ENCODE results near the gene PARD3.

The PARD3 gene

GRCh38 chr10:34593374-34593890 lies 221.7 kb downstream of the PARD3 start:
- Histone ChIP-seq H3K27ac (no peak overlapping the region), H3K4me3 (no peak overlapping the region), H3K36me3 (no peaks in the 10 kb centered on the region), H3K27me3 (no peaks in the 10 kb centered on the region), H3K9me3 (no peaks in the 10 kb centered on the region), H3K4me1 (peaks cover 0 to 3% (median 0%) of the 10 kb centered on the region in 4 donors)
- TF ChIP-seq CTCF (IDR thresholded peaks at IDR 0.05), result no peak
- intact Hi-C loops (cut with DNase I; ENCODE audit: low total_unique reads), result no loop called here
- DNase-seq, result no peak

- TF ChIP-seq CTCF (IDR thresholded peaks at IDR 0.05), result no peak
- Histone ChIP-seq H3K36me3 (no peaks in the 10 kb centered on the region), H3K27ac (no peak overlapping the region), H3K9me3 (no peaks in the 10 kb centered on the region), H3K27me3 (no peaks in the 10 kb centered on the region), H3K4me1 (no peaks in the 10 kb centered on the region), H3K4me3 (no peak overlapping the region)
- intact Hi-C loops (cut with DNase I; ENCODE audit: low total_unique reads), result no loop called here
- no peak for DNase-seq
Observed at GRCh38 chr10:34590793-34591192, 224.3 kb downstream of the PARD3 start.

GRCh38 chr10:34589275-34589674 lies 225.8 kb downstream of the PARD3 start:
- no peak for TF ChIP-seq CTCF (IDR thresholded peaks at IDR 0.05)
- Histone ChIP-seq H3K4me3 (no peak overlapping the region), H3K27me3 (no peaks in the 10 kb centered on the region), H3K9me3 (no peaks in the 10 kb centered on the region), H3K36me3 (no peaks in the 10 kb centered on the region), H3K27ac (no peak overlapping the region), H3K4me1 (peaks cover 0 to 3% (median 1%) of the 10 kb centered on the region in 4 donors)
- DNase-seq, result no peak
- intact Hi-C loops (cut with DNase I; ENCODE audit: low total_unique reads), result no loop called here

GRCh38 chr10:34587680-34588019 lies 227.4 kb downstream of the PARD3 start:
- intact Hi-C loops (cut with DNase I; ENCODE audit: low total_unique reads), result no loop called here
- DNase-seq, result no peak
- no peak for TF ChIP-seq CTCF (IDR thresholded peaks at IDR 0.05)
- Histone ChIP-seq H3K9me3 (no peaks in the 10 kb centered on the region), H3K4me1 (peaks cover 0 to 19% (median 6%) of the 10 kb centered on the region in 4 donors), H3K36me3 (no peaks in the 10 kb centered on the region), H3K27me3 (no peaks in the 10 kb centered on the region), H3K27ac (no peak overlapping the region), H3K4me3 (no peak overlapping the region)

GRCh38 chr10:34587002-34587679 lies 228.0 kb downstream of the PARD3 start:
- Histone ChIP-seq H3K27me3 (no peaks in the 10 kb centered on the region), H3K9me3 (no peaks in the 10 kb centered on the region)

More at GRCh38 chr10:34587002-34587679, 228.0 kb downstream of the PARD3 start:
- H3K4me1 ChIP-seq, result peaks cover 0 to 24% (median 6%) of the 10 kb centered on the region in 4 donors
- no peak overlapping the region for H3K27ac ChIP-seq
- intact Hi-C loops (cut with DNase I; ENCODE audit: low total_unique reads), result no loop called here
- TF ChIP-seq CTCF (IDR thresholded peaks at IDR 0.05), result no peak
- H3K36me3 ChIP-seq, result no peaks in the 10 kb centered on the region
- DNase-seq, result no peak
- no peak overlapping the region for H3K4me3 ChIP-seq
